T-helper 2 cell treated with Interferon-gamma antibody and Interleukin-4, amounts not matched to agents 100 ng/mL and 5 ng/mL, for 36 hours (primary cell): ENCODE results near the gene SLC13A2. TPM values are rescaled to one million over a fixed set of nuclear protein-coding genes. Genes with fewer than 3 reads are reported as not detected.

Source experiments
- intact Hi-C: fragments of 100-400 bp; cut with micrococcal nuclease; formaldehyde crosslinking; loops from one replicate; pipeline ENCODE4 v1.15.1; 2023
- total RNA-seq: library from RNA; stranded (reverse); gene quantifications from 2 replicates; pipeline ENCODE4 v1.2.3, GENCODE V29; 2022

SLC13A2 gene
- total RNA-seq, 1 donor from 2014 or later, result not detected

GRCh38 chr17:28470266-28470913 is 3.1 kb upstream of the SLC13A2 start:
- intact Hi-C loops, result no loop called here

- intact Hi-C loops, result no loop called here
These were observed 2.5 kb upstream of the SLC13A2 start for GRCh38 chr17:28470914-28471366.

DNA sequence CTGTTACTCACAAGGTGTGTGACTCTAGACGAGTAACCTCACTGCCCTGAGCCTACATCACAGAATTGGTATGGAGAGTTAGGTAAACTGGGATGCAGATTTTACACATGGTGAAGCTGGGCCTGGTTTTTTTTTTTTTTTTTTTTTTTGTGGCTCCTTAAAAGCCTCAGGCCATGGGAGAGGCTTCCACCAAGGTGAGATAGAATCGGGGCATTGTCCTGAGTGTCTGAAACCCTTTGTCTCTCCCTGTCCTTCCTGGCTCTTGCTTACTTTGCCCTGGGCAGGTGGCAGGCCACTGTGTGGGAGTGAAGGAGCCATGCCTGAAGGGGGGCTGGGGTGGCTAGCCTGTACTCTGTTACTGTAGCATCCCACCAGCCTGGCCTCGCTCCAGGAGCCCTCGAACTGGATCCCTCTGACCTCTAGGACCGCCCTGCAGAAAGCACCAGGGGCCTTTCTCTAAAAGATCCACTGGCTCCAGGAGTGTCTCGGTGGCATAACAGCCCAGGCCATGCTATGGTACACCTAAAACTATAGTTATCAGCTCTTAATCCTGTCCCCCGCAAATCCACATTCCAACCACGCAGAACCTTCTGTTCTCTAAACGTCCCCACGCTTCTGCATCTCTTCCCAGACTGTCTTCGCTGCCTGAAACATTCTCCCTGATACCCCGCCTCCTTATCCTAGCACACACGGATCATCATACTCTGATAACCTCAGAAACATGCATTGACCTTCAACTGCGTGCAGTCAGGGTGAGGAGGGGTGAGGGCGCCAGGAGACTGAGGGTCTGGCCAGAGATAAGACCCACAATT is 1.7 kb upstream of the SLC13A2 start:
- intact Hi-C loops, result no loop called here

DNA sequence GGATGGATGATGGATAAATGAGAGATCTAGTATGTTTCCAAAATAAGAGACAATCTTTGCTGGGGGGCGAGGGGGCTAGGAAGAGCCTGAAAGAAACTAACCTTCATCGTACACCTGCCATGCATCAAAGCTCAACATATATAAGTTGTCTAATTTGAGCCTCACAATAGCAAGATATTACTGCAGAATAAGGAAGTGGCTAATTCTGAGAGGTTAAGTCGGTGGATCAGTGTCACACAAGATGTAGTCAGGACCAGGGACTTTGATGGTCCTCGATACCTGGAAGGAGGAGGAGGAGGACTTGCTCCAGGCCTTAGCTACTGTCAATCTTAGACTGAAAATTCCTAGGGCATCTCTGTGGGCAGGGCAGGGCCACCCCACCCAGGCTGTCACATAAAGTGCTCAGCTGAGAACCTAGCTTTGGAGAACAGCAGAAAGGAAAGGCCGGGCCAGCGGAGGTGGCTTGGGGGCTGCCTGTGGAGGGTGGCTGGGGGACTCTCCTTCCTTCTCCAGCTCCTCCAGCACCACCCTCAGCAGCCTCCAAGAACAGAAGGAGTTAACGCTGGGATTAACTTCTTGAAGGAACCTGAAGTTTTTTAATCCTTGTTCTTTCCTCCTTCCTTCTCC is 460 bp upstream of the SLC13A2 start:
- intact Hi-C loops, result no loop called here

- intact Hi-C loops, result no loop called here
These were observed 677 bp downstream of the SLC13A2 start for GRCh38 chr17:28474111-28474531.

DNA sequence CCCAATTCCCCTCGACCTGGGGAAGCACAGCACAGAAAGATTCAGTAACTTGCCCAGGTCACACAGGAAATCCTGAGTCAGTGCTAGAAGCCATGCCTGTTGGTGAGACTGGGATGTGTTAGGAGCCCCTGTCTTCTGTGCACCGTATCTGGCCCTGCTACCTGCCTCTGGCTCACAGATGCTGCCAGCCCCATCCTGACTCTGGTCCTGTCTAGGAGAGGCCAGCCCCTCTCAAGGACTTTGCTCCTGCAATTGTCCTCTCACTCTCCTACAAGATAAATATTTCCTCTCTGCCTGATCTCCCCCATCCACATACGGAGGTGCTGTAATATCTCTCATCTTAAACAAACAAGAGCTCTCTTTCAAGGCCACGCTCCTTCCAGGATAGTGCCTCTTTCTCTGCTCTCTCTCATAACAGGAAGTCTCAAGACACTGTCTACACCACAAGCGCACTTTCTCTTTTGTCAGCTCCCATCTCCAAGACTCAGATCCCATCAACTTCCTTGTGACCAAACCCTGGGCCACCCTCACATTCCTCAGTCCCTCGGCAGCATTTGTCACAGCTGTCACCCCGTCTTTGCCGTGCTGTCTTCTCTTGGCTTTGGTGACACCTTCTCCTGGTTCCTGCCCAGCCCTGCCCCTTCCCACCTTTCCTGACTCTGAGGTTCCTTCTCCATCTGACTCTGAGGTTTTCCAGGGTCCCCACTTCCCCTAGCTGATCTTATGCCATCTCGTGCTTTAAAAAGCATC is 1.9 kb downstream of the SLC13A2 start:
- intact Hi-C loops, result no loop called here

DNA sequence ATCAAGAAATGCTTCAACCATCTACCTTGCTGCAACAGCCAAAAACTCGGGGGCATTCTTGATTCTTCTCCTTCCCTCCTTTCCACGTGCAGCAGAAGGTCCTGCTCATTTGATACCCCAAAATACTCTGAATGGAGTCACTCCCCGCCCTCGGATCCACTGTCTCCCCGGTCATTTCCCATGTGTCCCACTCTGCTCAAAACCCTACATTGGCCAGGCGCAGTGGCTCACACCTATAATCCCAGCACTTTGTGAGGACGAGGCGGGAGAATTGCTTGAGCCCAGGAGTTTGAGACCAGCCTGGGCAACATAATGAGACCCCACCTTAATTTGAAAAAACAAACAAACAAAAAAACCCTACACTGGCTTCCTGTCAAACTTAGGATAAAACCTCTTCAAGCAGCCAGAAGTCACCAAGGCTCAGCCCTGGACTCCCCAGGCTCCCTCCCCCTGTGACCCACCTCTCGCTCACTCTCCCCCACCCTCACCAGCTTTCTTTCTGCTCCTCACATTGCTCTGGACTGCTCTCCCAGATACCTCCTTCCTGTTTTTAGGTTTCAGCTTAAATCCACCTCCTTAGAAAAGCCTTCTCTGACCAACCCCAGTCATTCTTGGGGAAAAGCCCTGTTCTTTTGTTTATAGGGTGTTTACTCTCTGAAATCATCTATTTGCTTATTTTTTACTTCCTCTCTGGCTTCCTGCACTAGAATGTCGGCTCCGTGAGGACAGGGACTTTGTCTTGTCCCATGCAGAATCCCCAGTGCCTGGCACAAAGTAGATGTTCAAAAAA is 2.8 kb downstream of the SLC13A2 start:
- intact Hi-C loops, result no loop called here

DNA sequence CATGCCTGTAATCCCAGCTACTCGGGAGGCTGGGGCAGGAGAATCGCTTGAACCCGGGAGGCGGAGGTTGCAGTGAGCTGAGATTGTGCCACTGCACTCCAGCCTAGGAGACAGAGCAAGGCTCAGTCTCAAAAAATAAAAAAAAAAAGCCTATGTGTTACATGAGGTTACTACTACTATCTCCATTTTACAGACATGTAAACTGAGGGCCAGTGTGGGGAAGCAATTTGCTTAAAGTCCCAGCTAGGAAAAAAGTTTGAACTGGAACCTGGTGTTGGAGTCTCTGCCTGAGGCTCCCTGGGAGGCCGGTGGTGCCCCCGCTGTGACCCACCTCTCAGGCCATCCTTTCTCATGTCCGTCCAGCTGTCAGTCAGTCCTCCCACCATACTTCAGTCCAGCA is 4.5 kb downstream of the SLC13A2 start:
- intact Hi-C loops, result no loop called here

DNA sequence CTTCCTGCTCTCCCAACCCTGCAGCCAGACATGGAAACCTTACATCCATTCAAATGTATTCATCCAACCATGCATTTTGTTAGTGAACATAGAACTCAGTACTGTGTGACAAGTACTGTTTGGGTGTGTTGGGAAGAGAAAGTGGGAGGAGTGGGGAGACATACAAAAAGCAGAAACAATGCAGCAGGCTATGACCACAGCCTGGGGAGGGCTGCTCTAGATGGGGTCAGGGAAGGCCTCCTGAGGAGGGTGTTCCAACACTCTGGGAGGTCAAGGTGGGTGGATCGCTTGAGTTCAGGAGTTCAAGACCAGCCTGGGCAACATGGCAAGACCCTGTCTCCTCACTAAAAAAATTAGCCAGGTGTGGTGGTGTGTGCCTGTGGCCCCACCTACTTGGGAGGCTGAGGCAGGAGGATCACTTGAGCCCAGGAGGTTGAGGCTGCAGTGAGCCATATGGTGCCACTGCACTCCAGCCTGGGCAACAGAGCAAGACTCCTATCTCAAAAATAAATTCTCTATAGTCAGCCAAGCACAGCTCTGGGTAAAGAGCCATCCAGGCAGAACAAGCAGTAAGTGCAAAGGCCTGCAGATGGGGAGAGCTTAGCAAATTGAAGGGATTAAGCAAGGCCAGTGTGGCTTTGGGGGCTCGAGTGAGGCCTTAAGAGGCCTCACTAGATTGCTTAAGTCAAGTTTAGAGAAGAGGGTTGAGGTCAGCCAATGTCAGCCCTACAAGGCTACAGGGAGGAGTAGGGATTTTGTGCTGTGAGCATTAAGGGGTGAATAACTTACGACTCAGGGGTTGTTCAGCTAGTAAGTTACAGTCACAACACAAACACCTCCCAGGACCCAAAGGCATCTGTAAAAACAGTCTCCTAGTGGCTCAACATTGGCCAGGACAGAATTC is 5.5 kb downstream of the SLC13A2 start:
- intact Hi-C loops, result no loop called here

- intact Hi-C loops, result no loop called here
These were observed 6.8 kb downstream of the SLC13A2 start for GRCh38 chr17:28480278-28480677.

DNA sequence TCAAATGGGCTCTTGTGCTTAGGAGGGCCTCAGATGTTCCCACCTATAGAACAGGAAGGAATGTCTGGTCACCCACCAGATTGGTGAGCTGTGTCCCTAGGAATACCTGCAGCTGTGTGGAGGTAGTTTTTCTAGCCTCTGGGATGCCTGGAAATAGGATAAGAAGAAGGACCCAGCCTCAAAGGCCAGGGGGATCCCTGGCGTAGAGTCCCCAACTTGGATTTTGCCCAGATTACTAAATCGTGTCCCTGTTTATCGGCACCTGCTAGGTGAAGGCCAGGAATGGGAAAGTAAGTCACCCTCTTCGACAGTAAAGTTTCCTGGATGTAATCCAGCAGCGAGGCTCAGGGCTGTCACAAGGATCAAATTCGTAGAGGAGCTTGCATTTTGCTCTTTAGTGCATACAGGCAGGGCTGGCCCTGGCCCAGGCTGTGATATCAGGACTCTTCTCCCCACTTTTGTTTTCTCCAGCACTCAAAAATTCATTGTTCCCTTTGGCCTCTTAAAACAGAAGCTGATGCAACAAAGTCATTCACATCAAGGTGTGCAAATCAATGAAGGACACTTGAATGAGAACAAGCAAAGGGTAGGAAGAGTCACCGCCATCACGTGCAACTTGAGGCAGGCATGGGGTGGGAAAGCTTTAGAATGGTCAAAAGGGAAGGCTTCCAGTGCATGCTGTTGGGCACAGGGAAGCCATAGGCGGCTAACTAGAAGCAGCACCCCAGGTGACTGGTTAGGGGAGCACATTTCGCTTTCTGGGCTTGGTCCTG is 7.5 kb downstream of the SLC13A2 start:
- intact Hi-C loops, result no loop called here

GRCh38 chr17:28482551-28483199 is 9.2 kb downstream of the SLC13A2 start:
- intact Hi-C loops, result no loop called here

DNA sequence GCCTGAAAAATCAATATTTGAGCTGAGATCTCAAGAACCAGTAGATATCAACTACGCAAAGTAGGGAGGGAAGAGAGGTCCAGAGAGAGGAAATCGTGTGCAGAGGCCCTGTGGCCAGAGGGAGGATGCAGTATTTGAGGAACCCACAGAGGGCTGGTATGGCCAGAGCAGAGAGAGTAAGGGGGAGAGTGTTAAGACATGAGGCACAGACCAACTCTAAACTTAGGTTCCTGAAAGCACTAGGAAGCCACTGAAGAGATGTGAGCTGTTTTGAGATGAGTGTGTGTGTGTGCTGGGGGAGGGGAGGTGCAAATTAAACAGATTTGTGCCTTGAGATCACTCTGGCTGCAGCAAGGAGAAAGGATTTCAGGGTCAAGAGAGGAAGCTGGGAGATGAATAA is 10.9 kb downstream of the SLC13A2 start:
- intact Hi-C loops, result no loop called here

DNA sequence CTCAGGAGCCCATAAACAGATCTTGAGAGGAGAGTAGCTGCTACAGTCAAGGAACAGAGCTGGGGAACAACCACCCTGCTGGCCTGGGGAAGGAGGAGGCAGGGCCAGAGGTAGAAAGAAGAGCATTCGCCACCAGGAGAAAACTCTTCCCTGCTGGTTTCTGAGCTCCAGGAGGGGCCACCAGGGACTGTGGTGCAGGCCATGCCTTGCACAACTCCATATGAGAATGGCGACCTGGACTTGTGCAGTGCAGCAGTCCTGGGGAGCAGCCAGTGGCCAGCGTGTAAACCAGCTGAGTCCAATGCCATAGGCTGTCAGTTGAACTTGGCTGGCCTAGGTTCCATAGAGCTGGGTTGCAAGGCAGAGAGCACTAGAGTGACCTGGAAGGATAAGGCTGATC is 11.6 kb downstream of the SLC13A2 start:
- intact Hi-C loops, result no loop called here

GRCh38 chr17:28487881-28488532 is 14.6 kb downstream of the SLC13A2 start:
- intact Hi-C loops, result no loop called here

DNA sequence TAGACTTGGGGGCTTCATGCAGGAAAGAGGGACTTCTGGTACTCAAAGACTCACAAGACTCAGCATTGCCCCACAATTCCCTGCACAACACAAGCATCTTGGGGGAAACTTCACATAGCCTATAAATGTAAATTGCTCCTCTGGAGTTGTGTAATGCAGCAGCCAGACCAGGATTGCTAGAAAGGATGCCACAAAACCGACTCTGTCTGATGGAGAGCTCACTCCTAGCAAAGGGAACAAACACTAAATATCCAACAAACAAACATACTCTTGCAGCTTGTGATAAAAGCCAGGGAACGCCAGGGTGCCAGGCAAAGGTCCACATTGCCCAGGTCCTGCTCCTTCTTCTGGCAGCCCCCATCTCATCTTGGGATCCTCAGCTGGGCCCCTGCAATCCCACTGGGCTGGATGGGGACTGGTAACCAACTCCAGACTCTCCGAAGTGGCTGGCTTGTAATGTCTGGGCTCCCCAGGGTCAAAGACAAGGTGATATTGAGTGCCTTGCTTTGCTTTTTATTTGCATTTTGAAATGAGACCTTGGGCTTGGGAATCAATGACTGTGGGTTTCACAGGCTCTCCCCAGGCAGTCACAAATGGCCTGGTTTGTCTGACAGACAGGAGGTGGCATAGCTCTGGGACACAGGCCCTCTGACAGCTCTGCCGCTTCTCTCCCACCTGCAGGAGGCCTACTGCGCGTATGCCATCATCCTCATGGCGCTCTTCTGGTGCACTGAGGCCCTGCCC is 15.3 kb downstream of the SLC13A2 start:
- intact Hi-C loops, result no loop called here

DNA sequence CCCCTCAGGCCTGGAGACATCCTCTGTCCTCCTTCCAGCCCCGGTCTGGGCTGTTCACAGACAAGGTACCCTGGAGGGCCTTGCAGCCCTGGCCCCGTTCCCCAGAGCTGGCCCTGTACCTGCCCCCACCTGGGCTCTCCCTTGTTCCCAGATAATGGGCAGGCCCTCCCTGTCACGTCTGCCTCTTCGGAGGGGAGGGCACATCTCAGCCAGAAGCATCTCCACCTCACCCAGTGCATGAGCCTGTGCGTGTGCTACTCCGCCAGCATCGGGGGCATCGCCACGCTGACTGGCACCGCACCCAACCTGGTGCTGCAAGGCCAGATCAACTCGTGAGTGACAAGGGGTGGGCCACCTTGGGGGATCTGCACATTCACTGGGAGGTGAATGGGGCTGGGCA is 17.8 kb downstream of the SLC13A2 start:
- intact Hi-C loops, result no loop called here
